WTC11 (cell line): ENCODE measurements around the gene TAL1. TPM values are rescaled to one million over a fixed set of nuclear protein-coding genes. Genes with fewer than 3 reads are reported as not detected.

ENCODE experiments used
- ATAC-seq: fragments of 200-7000 bp; cut with Tn5 transposase; 2 replicates; pipeline ENCODE4 v1.10.0; 2021; ENCODE audit warnings: mild to moderate bottlenecking, moderate library complexity
- CTCF ChIA-PET: fragments of 300-600 bp; sonication (Branson Sonifier 250); formaldehyde crosslinking; loops from one replicate; lab custom pipeline; 2021; ENCODE audit warnings: antibody characterized with exemption; lab: Charles Lee
- POLR2A ChIA-PET: fragments of 350-600 bp; sonication (Branson Sonifier 250); formaldehyde crosslinking; loops from one replicate; lab custom pipeline; 2021; ENCODE audit warnings: antibody characterized with exemption; lab: Charles Lee
- DNase-seq: peaks from one replicate; pipeline ENCODE4 v3.0.0; 2021; ENCODE audit warnings: low spot score
- H3K27ac Mint-ChIP-seq: 2 replicates; pipeline ENCODE4 v1.8.0; 2021; ENCODE audit warnings: mixed read lengths
- H3K27me3 Mint-ChIP-seq: 2 replicates; pipeline ENCODE4 v1.8.0; 2021; ENCODE audit warnings: low read depth, mild to moderate bottlenecking, moderate library complexity, mixed read lengths
- H3K36me3 Mint-ChIP-seq: 2 replicates; pipeline ENCODE4 v1.8.0; 2021; ENCODE audit warnings: mixed read lengths
- H3K4me1 Mint-ChIP-seq: 2 replicates; pipeline ENCODE4 v1.8.0; 2022; ENCODE audit warnings: mixed read lengths
- H3K4me3 Mint-ChIP-seq: 2 replicates; pipeline ENCODE4 v1.8.0; 2021; ENCODE audit warnings: mild to moderate bottlenecking, moderate library complexity, mixed read lengths
- H3K9me3 Mint-ChIP-seq: 2 replicates; pipeline ENCODE4 v1.8.0; 2021; ENCODE audit warnings: mixed read lengths
- CREM ChIP-seq: sonication (generic); formaldehyde crosslinking; IDR thresholded peaks from 2 replicates; pipeline ENCODE4 v1.8.1; 2022; ENCODE audit warnings: mild to moderate bottlenecking, missing genetic modification reagents, moderate library complexity
- E2F1 ChIP-seq: sonication (generic); formaldehyde crosslinking; IDR thresholded peaks from 2 replicates; pipeline ENCODE4 v1.8.0; 2022; ENCODE audit warnings: mild to moderate bottlenecking, missing genetic modification reagents
- ERG ChIP-seq: fragments of 250-450 bp; sonication (Bioruptor Pico); IDR thresholded peaks from 2 replicates; pipeline ENCODE4 v1.8.0; 2021; ENCODE audit warnings: mild to moderate bottlenecking
- IRF2 ChIP-seq: sonication (generic); formaldehyde crosslinking; IDR thresholded peaks from 2 replicates; pipeline ENCODE4 v1.8.0; 2022; ENCODE audit warnings: low read depth, missing genetic modification reagents, borderline replicate concordance
- NR1H2 ChIP-seq: sonication (generic); formaldehyde crosslinking; IDR thresholded peaks from 2 replicates; pipeline ENCODE4 v1.9.0; 2021; ENCODE audit warnings: mild to moderate bottlenecking, moderate library complexity, missing genetic modification reagents
- NR3C1 ChIP-seq: sonication (generic); formaldehyde crosslinking; conservative IDR thresholded peaks from 2 replicates; pipeline ENCODE4 v1.8.1; 2023; ENCODE audit warnings: low read depth, mild to moderate bottlenecking, missing genetic modification reagents
- RELA ChIP-seq: sonication (generic); formaldehyde crosslinking; IDR thresholded peaks from 2 replicates; pipeline ENCODE4 v1.8.1; 2022; ENCODE audit warnings: missing genetic modification reagents, mild to moderate bottlenecking, borderline replicate concordance
- TP53 ChIP-seq: sonication (generic); formaldehyde crosslinking; IDR thresholded peaks from 2 replicates; pipeline ENCODE4 v1.8.1; 2023; ENCODE audit warnings: mild to moderate bottlenecking, missing genetic modification reagents
- ZNF138 ChIP-seq: sonication (generic); formaldehyde crosslinking; conservative IDR thresholded peaks from 2 replicates; pipeline ENCODE4 v1.8.1; 2022; ENCODE audit warnings: mild to moderate bottlenecking, moderate library complexity, missing genetic modification reagents
- ZNF532 ChIP-seq: fragments of 250-450 bp; sonication (Bioruptor Pico); IDR thresholded peaks from 2 replicates; pipeline ENCODE4 v1.9.0; 2021; ENCODE audit warnings: mild to moderate bottlenecking, borderline replicate concordance
- ZNF671 ChIP-seq: fragments of 250-450 bp; sonication (Bioruptor Pico); IDR thresholded peaks from 2 replicates; pipeline ENCODE4 v1.8.0; 2021; ENCODE audit warnings: mild to moderate bottlenecking
- total RNA-seq: library from RNA; stranded (reverse); gene quantifications from 3 replicates; pipeline ENCODE4 v1.2.3, GENCODE V29; 2021
- TF ChIP-seq, protein P1 (sequence below): sonication (generic); formaldehyde crosslinking; IDR thresholded peaks from 2 replicates; pipeline ENCODE4 v1.8.0; 2022; ENCODE audit warnings: mild to moderate bottlenecking, missing genetic modification reagents
- TF ChIP-seq, protein P2 (sequence below): sonication (generic); formaldehyde crosslinking; IDR thresholded peaks from 2 replicates; pipeline ENCODE4 v1.8.1; 2023; ENCODE audit warnings: mild to moderate bottlenecking, missing genetic modification reagents
- TF ChIP-seq, protein P3 (sequence below): sonication (generic); formaldehyde crosslinking; IDR thresholded peaks from 2 replicates; pipeline ENCODE4 v1.8.0; 2023; ENCODE audit warnings: missing genetic modification reagents
- TF ChIP-seq, protein P4 (sequence below): sonication (generic); formaldehyde crosslinking; IDR thresholded peaks from 2 replicates; pipeline ENCODE4 v1.8.0; 2022; ENCODE audit warnings: missing genetic modification reagents

TAL1 gene
- total RNA-seq, 1 experiment from 2014 or later = 0.63 TPM

DNA sequence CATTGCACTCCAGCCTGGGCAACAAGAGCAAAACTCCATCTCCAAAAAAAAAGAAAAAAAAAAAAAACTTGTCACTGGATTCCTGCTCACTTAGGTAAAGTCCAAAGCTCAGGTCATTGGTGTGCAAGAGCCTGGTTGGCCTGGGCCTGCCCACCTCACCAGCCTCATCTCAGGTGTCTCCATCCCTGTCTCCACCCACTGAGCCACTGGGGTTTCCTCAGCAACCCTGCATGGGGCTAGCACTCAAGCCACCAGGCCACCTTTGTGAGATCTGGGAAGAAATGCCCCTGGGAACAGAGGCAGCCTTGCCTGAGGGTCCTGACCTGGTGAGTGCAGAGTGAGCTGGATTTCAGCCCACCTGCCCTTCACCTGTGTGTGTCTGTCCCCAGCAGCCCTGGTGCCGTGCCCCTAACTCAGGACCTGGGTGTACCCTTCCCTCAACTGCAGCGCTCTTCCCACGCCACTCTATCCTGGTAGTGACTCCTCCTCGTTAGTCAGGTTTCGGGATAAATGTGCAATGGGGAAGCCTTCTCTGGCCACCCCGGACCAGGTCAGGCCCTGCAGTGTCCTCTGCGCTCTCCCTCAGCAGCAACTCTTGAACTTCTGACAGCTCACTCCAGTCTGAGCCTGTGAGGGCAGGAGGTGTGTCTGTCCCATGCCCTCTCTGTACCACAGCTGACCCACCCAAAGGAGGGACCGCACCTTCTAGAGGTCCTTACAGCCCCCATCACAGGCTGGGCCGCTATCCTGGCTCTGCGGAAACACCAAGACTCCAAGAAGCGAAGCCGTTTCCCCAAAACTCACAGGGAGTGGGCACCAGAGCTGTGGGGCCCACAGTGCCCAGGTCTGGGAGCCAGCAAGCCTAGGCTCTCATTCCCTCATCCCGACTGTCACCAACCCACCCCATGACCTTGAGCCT lies 45.5 kb downstream of the TAL1 start:
- no peaks in the 10 kb centered on the region for H3K36me3 Mint-ChIP-seq
- H3K4me3 Mint-ChIP-seq = no peak overlapping the region
- no peaks in the 10 kb centered on the region for H3K9me3 Mint-ChIP-seq
- ATAC-seq = no peak
- DNase-seq = no peak
- H3K27ac Mint-ChIP-seq = no peak overlapping the region
- POLR2A ChIA-PET = no interaction called here
- TF ChIP-seq NR1H2 (CRISPR knock-in tag) = no peak
- no peak for TF ChIP-seq NR3C1 (CRISPR knock-in tag)
- no peak for TF ChIP-seq ZNF671 (CRISPR knock-in tag)
- no peak for TF ChIP-seq TP53 (CRISPR knock-in tag)
- no peak for TF ChIP-seq RELA (CRISPR knock-in tag)
- no peak for TF ChIP-seq ERG (CRISPR knock-in tag)
- TF ChIP-seq, protein P1, sequence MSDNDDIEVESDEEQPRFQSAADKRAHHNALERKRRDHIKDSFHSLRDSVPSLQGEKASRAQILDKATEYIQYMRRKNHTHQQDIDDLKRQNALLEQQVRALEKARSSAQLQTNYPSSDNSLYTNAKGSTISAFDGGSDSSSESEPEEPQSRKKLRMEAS (CRISPR knock-in tag) = no peak
- no peak for TF ChIP-seq CREM
- TF ChIP-seq IRF2 (CRISPR knock-in tag) = no peak
- TF ChIP-seq, protein P2, sequence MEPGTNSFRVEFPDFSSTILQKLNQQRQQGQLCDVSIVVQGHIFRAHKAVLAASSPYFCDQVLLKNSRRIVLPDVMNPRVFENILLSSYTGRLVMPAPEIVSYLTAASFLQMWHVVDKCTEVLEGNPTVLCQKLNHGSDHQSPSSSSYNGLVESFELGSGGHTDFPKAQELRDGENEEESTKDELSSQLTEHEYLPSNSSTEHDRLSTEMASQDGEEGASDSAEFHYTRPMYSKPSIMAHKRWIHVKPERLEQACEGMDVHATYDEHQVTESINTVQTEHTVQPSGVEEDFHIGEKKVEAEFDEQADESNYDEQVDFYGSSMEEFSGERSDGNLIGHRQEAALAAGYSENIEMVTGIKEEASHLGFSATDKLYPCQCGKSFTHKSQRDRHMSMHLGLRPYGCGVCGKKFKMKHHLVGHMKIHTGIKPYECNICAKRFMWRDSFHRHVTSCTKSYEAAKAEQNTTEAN (CRISPR knock-in tag) = no peak
- TF ChIP-seq ZNF138 (CRISPR knock-in tag) = no peak
- TF ChIP-seq, protein P3, sequence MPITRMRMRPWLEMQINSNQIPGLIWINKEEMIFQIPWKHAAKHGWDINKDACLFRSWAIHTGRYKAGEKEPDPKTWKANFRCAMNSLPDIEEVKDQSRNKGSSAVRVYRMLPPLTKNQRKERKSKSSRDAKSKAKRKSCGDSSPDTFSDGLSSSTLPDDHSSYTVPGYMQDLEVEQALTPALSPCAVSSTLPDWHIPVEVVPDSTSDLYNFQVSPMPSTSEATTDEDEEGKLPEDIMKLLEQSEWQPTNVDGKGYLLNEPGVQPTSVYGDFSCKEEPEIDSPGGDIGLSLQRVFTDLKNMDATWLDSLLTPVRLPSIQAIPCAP = no peak
- TF ChIP-seq E2F1 = no peak
- no peak for TF ChIP-seq ZNF532
- TF ChIP-seq, protein P4, sequence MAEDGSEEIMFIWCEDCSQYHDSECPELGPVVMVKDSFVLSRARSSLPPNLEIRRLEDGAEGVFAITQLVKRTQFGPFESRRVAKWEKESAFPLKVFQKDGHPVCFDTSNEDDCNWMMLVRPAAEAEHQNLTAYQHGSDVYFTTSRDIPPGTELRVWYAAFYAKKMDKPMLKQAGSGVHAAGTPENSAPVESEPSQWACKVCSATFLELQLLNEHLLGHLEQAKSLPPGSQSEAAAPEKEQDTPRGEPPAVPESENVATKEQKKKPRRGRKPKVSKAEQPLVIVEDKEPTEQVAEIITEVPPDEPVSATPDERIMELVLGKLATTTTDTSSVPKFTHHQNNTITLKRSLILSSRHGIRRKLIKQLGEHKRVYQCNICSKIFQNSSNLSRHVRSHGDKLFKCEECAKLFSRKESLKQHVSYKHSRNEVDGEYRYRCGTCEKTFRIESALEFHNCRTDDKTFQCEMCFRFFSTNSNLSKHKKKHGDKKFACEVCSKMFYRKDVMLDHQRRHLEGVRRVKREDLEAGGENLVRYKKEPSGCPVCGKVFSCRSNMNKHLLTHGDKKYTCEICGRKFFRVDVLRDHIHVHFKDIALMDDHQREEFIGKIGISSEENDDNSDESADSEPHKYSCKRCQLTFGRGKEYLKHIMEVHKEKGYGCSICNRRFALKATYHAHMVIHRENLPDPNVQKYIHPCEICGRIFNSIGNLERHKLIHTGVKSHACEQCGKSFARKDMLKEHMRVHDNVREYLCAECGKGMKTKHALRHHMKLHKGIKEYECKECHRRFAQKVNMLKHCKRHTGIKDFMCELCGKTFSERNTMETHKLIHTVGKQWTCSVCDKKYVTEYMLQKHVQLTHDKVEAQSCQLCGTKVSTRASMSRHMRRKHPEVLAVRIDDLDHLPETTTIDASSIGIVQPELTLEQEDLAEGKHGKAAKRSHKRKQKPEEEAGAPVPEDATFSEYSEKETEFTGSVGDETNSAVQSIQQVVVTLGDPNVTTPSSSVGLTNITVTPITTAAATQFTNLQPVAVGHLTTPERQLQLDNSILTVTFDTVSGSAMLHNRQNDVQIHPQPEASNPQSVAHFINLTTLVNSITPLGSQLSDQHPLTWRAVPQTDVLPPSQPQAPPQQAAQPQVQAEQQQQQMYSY (CRISPR knock-in tag) = no peak
- H3K4me1 Mint-ChIP-seq = peaks cover 11% of the 10 kb centered on the region
- CTCF ChIA-PET = no interaction called here
- H3K27me3 Mint-ChIP-seq = peaks cover 24% of the 10 kb centered on the region
